Anterior cingulate cortex (tissue), 58 donors: Measurements from ENCODE around the gene EIF5A.
"Not testable (repeated sequence)": the region's sequence is repeated elsewhere in the genome, so short reads cannot be mapped to it uniquely, and the experiment has no call there.

Source experiments
- DNase-seq, 58 donors: peaks; one replicate each; lab custom pipeline; 2025; lab: John Stamatoyannopoulos, UW

The EIF5A gene

DNA sequence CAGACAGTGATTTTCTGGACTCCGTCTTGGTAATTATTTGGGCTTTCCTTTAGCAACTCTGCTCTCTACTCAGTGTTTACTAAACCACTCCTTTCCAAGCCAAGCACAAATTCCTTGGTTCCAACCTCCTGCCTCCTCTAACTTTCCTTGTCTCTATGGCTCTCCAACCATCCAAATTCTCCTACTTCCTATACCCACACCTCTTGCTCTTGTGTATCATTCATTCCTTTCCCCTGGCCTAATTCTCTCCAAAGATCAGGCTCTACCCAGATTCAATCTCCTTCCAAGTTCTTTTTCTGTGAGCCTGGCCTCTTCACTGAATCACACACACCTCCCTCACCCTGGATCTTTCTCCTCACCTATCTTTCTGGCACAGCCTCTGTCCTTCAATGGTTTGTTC, 20.6 kb downstream of the EIF5A start:
- no peak for DNase-seq

DNA sequence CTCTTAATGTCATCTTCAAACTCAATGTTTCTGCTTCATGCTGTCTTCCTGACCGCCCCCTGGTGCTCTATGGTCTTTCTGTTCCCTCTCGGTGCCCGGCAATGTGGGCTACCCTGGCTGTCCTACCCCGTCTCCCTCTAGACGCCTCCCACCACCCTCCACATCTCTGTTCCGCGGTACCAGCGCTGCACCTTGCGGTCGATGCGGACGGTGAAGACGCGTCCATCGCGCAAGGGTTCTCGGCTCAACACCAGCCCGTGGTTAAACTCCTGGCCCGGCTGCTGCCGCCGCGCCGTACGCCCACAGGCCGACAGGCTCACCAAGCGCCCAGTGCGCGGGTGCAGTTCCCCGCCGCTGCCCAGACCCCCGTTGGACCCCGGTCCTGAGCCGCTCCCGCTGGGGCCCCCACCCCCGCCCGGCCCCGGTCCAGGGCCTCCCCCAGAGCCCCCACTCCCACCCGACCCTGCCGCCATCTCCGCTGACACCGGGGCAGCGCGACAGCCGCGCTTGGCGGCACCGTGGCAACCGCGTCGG, 21.5 kb downstream of the EIF5A start, which contains the start of gene NEURL4:
TSS of gene NEURL4 (minus strand) at position 496 of the 534 bp plus-strand sequence. CDS start at position 473, 23 bp downstream.
- peak in 3 of 58 donors; percentile 31 to 53 (median 51) for DNase-seq

DNA sequence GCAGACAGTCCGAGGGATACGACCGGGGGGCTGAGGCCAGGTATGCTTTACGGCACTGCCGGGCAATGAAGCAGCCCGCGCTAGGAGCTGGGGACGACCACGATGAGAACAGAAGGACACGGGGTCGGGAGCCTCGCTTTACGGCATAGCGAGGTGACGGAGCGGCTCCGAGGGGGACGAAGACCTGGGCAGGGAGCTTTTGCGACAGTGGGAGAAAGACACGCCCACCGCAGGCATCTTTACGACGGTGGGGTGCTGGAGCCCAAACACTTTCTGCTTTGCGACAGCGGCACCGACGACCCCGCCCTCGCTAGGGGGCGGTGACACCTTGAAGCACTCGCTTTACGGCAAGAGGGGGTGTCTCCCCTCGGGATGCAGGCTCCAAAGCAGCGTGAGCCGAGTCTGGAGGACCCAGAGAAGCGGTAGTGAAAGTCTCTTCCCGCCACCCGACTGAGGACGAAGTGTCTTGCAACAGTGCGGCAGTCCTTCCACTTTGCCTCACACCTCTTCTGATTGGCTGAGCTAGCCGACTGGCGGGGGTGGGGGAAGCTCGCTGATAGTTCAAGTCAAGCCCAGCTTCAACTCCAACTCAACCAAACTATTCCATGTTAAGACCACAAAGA, 22.1 kb downstream of the EIF5A start:
- DNase-seq, result peak; percentile 89 to 100 (median 97)

DNA sequence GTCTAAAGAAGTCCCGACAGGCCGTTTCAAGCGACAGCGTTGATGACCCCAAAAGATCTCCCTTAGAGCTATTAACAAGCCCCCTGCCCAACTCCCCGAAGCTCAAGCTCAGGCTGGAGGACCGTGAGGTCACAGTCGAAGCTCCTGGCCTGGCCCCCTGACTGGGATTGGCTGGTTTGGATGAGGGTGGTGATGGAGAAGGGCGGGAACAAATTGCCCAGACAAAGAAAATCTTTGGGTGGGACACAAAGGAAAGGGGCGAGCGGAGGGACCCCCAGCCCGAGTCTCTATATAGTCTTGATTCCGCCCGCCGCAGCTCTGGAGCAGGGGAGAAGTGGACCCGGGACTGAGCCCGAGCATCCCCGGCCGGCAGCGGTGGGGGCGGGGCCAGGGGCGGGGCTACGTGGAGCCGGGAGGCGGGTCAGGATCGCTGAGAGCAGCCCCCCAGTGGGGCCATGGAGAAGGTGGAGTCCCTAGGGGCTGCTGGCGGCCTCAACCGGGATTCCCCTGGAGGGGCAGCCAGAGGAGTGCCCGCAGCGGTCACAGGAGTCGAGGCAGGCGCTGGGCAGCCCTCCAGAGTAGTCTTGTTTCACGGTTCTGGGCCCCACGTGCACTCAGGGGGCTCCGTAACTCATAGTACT, 22.7 kb downstream of the EIF5A start:
- peak in 54 of 58 donors; percentile 43 to 92 (median 75) for DNase-seq

DNA sequence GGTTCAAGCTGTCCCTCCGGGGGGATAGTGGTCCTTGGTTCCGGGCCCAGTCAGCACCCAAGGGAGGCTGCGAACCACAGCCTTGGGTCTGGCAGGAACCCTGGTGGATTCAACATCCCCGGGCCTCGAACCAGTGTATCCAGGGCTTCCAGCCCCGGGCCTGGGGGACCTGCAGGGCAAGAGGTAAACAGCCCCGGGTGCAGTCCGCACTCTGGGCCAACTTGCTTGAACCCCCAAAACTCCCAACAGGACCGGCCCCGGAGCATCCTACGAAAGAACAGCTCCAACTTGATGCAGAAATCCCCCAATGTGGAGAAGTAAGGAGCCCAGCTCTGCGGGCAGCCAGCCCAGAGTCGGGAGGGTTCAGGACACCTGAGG, 23.2 kb downstream of the EIF5A start:
- DNase-seq, result no peak

DNA sequence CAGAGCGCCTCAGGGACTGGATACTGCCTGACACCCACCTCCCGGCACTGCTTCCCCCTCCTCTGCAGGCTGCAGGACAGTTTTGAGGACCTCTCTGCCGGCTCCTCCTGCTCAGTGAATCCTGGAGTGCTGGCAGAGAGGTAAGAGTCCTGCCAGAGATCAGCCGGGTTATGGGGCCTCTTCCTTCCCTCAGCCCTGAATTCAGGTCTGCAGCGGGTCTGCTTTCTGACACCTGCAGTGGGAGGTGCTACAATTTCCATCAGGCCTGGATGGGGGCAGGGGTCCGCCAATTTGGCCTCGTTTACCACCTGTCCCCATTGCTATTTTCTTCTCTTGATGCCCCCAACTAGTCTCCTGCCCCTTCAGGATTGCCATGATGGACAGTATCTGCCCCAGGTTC, 24.7 kb downstream of the EIF5A start:
- DNase-seq, result no peak

DNA sequence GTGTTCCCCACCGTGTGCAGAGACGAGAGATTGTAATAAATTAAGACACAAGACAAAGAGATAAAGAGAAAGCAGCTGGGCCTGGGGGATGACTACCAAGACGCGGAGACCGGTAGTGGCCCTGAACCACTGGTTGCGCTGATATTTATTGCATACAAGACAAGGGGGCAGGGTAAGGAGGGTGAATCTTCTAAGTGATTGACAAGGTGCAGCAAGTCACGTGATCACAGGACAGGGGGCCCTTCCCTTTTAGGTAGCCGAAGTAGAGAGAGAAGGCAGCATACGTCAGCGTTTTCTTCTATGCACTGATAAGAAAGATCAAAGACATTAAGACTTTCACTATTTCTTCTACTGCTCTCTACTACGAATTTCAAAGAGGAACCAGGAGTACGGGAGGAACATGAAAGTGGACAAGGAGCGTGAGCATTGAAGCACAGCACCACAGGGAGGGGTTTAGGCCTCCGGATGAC, 25.2 kb downstream of the EIF5A start:
- DNase-seq, result not testable (repeated sequence)

DNA sequence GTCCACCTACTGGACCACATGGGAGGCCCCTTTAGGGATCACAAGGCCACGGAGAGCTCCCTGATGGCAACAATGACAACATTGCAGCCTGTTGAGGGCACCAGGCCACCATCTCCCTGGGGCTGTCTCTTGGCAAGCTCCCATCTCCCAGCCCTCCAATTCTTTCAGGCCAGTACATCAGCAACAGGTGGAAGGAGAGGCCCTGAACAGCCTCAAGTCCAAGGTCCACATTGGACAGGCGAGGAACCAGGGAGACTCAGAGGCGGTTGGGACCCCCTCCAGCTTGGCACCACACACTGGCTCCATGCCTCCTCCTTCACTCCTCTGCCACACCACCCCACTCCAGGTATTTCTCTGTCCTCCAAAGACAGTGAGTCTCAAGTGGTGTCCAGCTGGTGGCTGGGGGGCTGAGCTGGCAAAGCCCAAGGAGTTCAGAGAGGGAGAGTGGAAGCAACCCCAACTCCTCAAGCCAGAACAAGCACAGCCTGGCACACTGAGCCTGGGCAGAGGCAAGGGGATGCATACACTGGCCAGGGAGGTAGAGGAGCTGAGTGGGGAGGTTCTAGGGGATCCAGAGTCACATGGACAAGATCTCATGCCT, 27.6 kb downstream of the EIF5A start:
- DNase-seq, result no peak

DNA sequence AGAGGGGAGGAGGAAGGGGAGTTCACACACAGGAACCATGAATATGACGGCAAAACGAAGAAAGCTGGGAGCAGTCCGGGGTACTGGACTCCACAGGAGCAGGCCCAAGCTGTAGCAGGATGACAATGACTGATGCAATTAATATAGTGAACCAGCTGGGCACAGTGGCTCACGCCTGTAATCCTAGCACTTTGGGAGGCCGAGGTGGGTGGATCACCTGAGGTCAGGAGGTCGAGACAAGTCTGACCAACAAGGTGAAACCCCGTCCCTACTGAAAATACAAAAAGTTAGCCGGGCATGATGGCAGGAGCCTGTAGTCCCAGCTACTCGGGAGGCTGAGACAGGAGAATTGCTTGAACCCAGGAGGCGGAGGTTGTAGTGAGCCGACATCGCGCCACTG, 28.3 kb downstream of the EIF5A start:
- not testable (repeated sequence) for DNase-seq

DNA sequence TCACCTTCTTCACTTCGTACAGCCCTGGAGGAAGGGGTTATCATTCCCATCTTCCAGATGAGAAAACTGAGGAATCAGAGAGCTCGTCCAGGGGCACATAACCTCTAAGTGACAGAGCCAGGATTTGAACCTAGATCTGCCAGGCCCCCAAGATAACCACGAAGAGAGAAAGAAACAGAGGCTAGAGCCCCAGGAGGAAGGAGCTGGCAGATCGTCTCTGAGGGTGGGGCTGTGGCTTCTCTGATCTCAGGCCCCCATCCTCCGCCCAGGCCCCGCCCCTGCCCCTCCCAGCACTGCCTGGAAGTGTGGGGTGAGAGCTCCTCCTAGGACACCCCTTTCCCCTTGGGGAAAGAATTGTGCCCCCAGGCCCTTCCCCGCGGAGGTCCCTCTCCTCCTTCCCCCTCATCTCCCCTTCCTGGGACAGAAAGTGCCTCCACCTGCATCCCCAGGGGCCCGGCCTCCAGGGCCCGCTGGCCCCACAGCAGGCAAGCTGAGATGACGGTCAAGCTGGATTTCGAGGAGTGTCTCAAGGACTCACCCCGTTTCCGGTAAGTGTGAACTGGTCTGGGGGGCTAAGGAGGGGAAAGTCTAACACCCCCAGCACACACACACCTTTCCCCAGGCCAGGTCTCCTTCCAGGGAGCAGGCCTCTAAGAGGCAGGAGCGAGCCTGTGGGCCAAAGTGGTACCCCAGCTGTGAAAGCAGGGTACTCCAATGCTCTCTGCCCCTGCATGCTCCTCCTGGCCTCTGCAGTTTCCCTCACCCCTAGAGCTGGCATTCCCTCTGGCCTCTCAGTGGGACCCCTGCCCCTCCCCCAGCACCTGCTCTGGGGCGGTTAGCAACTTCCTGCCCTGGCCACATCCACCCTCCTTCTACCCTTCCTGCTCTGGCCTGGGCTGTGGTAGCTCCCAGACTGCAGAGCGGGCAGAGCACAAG, 29.1 kb downstream of the EIF5A start, which contains the start of gene ACAP1:
TSS of gene ACAP1 (plus strand) at position 290 of the 936 bp plus-strand sequence. CDS start at position 496, 206 bp downstream.
- DNase-seq, result no peak

DNA sequence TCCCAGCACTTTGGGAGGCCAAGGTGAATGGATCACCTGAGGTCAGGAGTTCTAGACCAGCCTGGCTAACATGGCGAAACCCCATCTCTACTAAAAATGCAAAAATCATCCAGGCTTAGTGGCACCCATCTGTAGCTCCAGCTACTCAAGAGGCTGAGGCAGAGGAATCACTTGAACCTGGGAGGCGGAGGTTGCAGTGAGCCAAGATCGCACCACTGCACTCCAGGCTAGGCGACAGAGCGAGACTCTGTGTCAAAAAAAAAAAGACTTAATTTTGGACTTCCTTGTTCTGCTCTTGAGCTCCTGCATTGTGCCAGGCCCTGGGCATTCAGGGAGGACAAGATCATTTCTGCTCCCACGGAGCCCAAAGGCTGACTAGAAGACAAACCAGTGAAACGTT, 30.2 kb downstream of the EIF5A start:
- DNase-seq, result not testable (repeated sequence)

DNA sequence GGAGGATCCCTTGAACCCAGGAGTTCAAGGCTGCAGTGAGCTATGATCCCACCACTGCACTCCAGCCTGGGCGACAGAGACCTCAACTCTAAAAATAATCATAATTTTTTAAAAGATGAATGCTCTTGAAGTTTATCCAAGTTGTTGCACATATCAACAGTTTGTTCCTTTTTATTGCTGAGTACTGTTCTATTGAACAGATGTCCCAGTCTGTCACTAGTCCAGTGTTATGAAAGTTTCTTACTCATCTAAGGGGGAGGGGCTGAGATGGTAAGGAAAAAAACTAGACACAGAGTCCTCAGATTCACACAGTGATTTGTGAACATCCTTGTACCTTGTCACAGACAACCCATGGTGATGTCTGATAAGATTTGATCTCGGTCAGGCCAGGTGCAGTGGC, 32.8 kb downstream of the EIF5A start:
- DNase-seq, result no peak

DNA sequence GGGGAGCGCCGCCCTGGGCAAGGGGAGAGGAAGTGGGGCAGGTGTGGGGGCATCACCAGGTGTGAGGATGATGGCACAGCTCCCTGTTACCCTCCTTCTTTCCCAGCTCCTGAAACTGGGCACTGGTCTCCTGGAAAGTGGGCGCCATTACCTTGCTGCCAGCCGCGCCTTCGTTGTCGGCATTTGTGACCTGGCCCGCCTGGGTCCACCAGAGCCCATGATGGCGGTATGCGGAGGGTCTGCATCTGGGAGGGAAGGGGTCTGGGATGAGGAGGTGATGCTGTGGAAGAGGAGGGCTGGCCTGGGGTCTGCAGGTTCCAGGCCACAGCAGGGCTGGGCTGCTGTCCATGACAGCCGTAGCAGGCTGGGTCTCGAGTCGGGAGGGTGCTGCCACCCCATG, 34.4 kb downstream of the EIF5A start:
- no peak for DNase-seq

DNA sequence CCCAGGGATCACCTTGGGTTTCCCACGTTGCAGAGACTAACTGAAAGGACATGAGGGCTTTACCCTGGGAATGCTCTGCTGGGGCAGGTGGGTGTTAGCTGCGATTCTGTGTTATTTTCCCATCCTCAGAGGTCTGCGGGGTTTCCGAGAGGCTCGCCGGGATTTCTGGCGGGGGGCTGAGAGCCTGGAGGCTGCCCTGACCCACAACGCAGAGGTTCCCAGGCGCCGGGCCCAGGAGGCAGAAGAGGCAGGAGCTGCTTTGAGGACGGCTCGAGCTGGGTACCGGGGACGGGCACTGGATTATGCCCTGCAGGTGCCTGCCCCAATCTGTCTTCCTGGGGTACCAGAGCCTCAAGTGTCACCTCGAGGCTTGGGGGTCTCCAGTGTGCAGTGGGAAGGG, 35.8 kb downstream of the EIF5A start:
- no peak for DNase-seq

DNA sequence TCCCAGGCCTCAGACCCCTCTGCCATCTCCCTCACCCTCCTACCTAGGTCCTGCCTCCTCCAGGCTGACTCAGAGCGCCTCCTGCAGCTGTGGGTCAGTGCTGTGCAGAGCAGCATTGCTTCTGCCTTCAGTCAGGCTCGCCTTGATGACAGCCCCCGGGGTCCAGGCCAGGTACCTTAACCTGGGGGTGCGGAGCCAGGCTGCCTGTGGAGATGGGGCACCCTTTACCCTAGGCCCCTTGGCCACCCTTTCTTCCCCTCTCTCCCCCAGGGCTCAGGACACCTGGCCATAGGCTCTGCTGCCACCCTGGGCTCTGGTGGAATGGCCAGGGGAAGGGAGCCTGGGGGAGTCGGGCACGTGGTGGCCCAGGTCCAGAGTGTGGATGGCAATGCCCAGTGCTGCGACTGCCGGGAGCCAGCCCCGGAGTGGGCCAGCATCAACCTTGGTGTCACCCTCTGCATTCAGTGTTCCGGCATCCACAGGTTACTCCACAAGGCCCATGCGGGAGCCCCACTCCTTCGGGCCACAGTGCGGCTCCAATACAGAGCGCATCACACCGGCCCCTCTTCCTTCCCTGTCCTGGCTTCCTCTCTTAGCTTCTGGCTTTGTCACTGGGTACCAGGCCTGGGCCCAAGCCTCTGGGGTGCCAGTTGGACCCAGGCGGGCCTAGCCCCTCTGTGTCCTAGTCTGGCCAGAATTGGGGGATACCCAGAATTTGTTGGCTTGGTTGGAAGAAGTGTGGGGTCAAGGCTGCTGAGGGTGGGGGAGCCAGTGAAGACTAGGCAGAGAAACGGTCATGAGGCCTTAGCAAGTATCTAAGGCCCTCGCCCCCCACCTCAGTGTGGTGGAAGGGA, 39.6 kb downstream of the EIF5A start:
- DNase-seq, result no peak

DNA sequence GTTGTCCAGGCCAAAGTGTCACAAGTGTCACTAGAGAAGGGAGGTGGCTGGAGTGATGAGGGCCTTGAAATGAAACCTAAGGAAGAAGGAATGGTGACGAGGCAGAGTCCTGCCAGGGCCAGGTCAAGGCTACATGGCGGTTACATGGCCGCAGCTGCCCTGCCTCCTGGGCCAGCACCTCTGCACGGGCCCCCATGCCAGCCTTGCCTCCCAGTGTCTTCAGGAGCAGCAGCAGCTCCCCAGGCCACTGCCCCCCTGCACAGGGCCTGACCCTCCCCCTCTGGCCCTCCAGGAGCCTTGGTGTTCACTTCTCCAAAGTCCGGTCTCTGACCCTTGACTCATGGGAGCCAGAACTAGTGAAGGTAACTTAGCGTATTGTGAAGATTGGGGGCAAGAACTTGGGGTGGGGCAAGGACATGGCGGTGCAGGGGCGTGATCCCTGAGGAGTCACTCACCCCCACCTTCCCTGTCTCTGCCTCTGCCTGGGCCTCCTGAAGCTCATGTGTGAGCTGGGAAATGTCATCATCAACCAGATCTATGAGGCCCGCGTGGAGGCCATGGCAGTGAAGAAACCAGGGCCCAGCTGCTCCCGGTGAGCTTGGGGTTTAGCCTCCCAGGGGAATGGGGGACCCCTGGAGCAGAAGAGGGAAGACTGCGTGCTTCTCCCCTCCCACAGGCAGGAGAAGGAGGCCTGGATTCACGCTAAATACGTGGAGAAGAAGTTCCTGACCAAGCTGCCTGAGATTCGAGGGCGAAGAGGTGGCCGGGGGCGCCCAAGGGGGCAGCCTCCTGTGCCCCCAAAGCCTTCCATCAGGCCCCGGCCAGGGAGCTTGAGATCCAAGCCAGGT, 40.4 kb downstream of the EIF5A start:
- no peak for DNase-seq

DNA sequence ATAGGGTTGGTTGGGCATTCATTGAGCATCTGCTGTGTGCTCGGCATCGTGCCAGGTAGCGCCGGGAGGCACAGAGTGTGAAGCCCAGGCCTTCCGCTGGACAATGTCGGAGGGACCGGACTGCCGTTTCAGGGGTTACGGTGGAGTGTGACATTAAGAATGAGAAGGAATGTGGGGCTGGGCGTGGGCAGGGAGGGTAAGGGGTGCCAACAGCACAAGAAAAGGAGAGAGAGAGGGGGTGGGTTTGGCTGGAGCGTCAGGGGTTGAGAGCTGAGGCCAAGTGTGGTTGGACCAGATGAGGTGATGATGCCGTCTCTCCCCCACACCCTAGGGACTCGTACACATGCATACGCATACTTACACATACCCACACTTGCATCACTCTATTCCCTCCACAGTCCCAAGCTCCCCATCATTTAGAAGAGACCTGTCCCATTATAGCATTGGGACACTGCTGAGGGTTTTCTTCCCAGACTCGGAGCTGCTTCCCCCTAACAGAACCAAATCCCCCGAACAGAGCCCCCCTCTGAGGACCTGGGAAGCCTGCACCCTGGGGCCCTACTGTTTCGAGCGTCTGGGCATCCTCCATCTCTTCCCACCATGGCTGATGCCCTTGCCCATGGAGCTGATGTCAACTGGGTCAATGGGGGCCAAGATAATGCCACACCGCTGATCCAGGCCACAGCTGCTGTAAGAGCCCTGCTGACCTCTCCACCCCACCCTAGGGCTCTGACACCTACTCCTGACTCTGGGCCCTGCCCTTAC, 41.2 kb downstream of the EIF5A start:
- no peak for DNase-seq
